Nephron (organoid): ENCODE results near the gene IFNL4.
A peak's percentile ranks its signal among the peaks of the same experiment; 100 is the strongest.

ENCODE experiments used
- H3K27ac Mint-ChIP-seq, 3 experiments: 2 replicates each; pipeline ENCODE4 v1.8.0; 2020; ENCODE audit warnings: mixed read lengths in 3 of 3, mild to moderate bottlenecking in 2 of 3, moderate library complexity in 1 of 3
- H3K27me3 Mint-ChIP-seq: 2 replicates; pipeline ENCODE4 v1.8.0; 2021; ENCODE audit warnings: low read depth, mild to moderate bottlenecking, moderate library complexity, mixed read lengths
- H3K36me3 Mint-ChIP-seq: 2 replicates; pipeline ENCODE4 v1.8.0; 2020; ENCODE audit warnings: low read depth, mixed read lengths
- H3K4me1 Mint-ChIP-seq: 2 replicates; pipeline ENCODE4 v1.8.0; 2020; ENCODE audit warnings: mixed read lengths
- H3K4me3 Mint-ChIP-seq, 3 experiments: 2 replicates each; pipeline ENCODE4 v1.8.0; 2020; ENCODE audit warnings: mild to moderate bottlenecking in 3 of 3, mixed read lengths in 3 of 3, moderate library complexity in 2 of 3
- H3K9me3 Mint-ChIP-seq: 2 replicates; pipeline ENCODE4 v1.8.0; 2020; ENCODE audit warnings: mixed read lengths
- CTCF ChIP-seq, 3 experiments: fragments of 200-600 bp; sonication (generic); IDR thresholded peaks; one replicate each; pipeline ENCODE4 v1.5.0; 2021; ENCODE audit warnings: antibody characterized with exemption in 3 of 3; ENCODE audit not compliant: unreplicated experiment in 3 of 3

IFNL4 gene

DNA sequence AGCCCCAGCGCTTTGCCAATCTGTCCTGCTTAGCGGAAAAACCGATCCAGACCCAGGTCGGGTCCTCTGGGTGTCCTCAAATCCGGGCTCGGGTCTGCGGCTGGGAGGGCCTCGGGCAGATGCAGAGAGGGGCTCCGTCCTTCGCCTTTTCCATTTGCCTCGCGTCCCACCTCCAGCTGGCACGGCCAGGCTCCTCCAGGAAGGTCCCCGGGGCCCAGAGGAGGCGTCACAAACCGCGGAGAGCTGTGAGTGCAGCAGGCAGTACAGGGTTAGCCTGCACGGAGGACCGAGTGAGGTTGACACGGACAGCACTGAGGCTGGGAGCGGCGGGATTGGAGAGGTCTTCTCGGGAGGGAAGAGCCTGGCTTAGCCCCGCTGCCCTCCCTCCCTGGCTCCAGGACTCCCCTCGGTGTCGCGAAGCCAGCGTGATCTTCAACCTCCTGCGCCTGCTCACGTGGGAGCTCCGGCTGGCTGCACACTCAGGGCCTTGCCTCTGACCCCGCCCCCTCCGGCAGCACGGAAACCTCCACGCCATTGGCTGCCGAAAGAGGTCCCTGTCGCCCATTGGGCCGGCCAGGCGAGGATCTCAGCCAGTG lies 16.8 kb upstream of the IFNL4 start:
- H3K4me3 Mint-ChIP-seq: peak overlapping the region in 1 of 3 experiments; percentile 6
- TF ChIP-seq CTCF (IDR thresholded peaks at IDR 0.05; ENCODE audit: unreplicated experiment in 3 of 3): no peak
- H3K27me3 Mint-ChIP-seq: peaks cover 74% of the 10 kb centered on the region
- no peaks in the 10 kb centered on the region for H3K9me3 Mint-ChIP-seq
- peaks cover 5% of the 10 kb centered on the region for H3K4me1 Mint-ChIP-seq
- H3K36me3 Mint-ChIP-seq: no peaks in the 10 kb centered on the region
- no peak overlapping the region for H3K27ac Mint-ChIP-seq

DNA sequence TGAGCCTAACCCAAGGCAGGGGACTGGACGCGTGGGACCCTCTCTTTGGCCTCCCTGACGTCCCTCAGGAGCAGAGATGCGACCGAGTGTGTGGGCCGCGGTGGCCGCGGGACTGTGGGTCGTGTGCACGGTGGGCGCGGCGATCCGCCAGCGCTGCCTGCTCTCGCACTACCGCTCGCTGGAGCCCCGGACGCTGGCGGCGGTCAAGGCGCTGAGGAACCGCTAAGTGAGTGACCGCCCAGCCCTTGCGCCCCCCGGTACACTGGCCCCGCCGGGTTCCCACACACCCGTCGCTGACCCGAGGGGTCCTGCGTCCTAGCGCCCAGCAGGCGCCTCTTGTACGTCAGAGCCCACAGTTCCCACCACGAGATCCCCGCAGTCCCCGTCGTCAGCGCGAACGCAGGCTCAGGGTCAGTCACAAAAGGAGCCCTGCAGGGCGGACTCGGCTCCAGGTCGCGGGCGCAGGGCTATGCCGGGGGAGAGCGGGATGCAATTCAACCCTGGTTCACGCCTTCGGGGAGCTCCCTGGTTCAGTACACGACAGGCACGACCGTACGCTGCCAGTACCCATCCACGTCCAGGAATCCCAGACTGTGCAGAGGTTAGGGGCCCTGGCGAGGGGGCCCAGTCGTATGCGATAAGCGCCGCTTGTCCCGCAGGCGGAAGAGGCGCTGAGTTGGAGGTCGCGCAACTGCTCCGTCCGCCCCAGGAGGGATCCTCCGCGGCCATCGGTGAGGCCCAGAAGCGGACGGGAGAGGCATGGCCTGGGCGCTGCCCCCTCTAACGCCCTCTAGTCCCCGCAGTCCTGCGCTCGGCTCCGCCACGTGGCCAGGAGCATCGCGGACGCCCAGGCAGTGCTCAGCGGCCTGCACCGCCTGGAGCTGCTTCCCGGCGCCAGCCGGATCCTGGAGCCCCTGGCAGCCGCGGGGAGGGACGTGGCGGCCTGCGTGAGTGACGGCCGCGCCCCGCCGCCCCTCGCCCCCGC lies 15.9 kb upstream of the IFNL4 start:
- Mint-ChIP-seq H3K9me3 (no peaks in the 10 kb centered on the region), H3K4me3 (peak overlapping the region in 1 of 3 experiments; percentile 32), H3K36me3 (no peaks in the 10 kb centered on the region), H3K27ac (no peak overlapping the region), H3K4me1 (peaks cover 5% of the 10 kb centered on the region), H3K27me3 (peaks cover 78% of the 10 kb centered on the region)
- no peak for TF ChIP-seq CTCF (IDR thresholded peaks at IDR 0.05; ENCODE audit: unreplicated experiment in 3 of 3)

GRCh38 chr19:39263912-39264305 lies 15.3 kb upstream of the IFNL4 start:
- Mint-ChIP-seq H3K4me1 (peaks cover 5% of the 10 kb centered on the region), H3K9me3 (no peaks in the 10 kb centered on the region), H3K36me3 (no peaks in the 10 kb centered on the region), H3K27ac (no peak overlapping the region), H3K4me3 (peak overlapping the region in 1 of 3 experiments; percentile 2), H3K27me3 (peaks cover 83% of the 10 kb centered on the region)
- TF ChIP-seq CTCF (IDR thresholded peaks at IDR 0.05; ENCODE audit: unreplicated experiment in 3 of 3): no peak

DNA sequence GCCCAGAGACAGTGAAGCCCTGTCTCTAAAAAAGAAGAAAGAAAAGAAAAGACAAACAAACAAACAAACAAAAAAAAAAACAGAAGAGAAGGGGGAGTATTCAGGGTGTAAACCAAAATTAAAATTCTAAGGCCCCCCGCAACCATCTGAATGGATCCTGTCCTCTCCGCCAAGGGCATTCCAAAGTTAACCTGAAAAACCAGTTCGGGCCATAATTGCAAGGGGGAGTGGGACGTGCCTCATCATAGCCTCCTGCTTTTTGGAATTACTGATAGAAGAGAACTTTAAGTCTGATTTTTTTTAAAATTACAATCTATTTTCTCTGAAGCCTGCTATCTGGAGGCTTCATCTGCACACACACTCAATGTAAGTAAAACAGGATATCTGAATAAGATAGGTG lies 13.8 kb upstream of the IFNL4 start:
- no peak for TF ChIP-seq CTCF (IDR thresholded peaks at IDR 0.05; ENCODE audit: unreplicated experiment in 3 of 3)

GRCh38 chr19:39261704-39262103 lies 13.0 kb upstream of the IFNL4 start:
- Mint-ChIP-seq H3K27ac (no peak overlapping the region), H3K36me3 (no peaks in the 10 kb centered on the region), H3K27me3 (peaks cover 78% of the 10 kb centered on the region), H3K4me1 (peaks cover 5% of the 10 kb centered on the region), H3K9me3 (peaks cover 2% of the 10 kb centered on the region), H3K4me3 (no peak overlapping the region)
- no peak for TF ChIP-seq CTCF (IDR thresholded peaks at IDR 0.05; ENCODE audit: unreplicated experiment in 3 of 3)

More for the DNA sequence above, 13.8 kb upstream of the IFNL4 start:
- Mint-ChIP-seq H3K27ac (no peak overlapping the region), H3K4me3 (no peak overlapping the region), H3K27me3 (peaks cover 79% of the 10 kb centered on the region), H3K9me3 (no peaks in the 10 kb centered on the region), H3K36me3 (no peaks in the 10 kb centered on the region), H3K4me1 (peaks cover 5% of the 10 kb centered on the region)
